HS-5 (cell line): ENCODE measurements around the gene PHAF1.

Experiments used
- DNase-seq: peaks from one replicate; pipeline ENCODE4 v3.0.0-alpha.2; 2012; ENCODE audit warnings: low read depth

PHAF1 gene

DNA sequence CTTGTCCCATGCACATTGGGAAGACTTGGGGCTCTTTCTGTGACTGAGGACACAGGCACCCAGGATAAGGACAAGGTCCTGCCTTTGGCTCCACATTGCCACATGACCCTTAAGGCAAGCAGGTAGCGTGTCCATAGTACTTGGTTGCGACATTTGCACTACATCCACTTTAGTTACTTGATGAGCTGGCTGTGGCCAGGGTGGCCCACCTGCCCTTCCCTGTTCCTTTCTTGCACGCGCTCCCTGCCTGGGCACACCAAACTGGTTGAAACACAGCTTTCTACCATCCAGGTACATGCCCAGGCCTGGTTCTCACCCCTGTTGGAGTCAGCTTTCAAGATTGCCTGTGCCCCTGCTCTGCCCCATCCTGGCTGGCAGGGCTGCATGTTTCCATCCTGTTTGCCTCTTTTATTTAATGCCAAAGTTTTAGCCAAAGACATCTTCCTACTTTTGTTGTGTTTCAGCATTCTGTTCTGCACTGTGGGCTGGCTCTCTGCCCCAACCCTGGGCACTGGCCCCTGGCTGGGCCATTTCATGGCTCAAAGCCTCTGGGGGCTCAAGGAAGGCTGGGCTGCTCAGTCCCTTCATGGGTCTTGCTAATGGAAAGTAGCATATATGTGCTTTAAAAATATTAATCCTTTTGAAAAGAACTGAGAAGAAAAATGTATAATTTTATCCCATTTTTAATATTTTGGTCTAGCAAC is 37.8 kb downstream of the PHAF1 start:
- DNase-seq: no peak

DNA sequence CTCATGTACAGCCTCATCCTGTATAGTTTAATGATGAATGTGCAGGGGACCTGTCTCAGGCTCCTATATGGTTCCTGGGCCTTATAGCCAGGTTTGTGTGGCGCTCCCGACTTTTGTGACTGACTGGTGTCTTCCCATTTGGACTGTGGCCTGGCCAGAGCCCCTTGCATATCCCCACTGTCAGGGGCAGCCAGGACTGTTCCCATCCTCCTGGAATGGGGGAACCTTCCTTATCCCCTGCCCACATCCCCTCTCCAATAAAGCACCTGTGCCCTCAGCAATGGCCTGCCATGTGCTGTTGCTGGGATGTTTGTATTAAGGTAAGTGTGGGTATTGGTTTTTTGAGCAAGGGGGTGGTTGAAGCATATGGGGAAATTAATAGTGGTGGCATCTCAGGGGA is 38.5 kb downstream of the PHAF1 start:
- DNase-seq: no peak

DNA sequence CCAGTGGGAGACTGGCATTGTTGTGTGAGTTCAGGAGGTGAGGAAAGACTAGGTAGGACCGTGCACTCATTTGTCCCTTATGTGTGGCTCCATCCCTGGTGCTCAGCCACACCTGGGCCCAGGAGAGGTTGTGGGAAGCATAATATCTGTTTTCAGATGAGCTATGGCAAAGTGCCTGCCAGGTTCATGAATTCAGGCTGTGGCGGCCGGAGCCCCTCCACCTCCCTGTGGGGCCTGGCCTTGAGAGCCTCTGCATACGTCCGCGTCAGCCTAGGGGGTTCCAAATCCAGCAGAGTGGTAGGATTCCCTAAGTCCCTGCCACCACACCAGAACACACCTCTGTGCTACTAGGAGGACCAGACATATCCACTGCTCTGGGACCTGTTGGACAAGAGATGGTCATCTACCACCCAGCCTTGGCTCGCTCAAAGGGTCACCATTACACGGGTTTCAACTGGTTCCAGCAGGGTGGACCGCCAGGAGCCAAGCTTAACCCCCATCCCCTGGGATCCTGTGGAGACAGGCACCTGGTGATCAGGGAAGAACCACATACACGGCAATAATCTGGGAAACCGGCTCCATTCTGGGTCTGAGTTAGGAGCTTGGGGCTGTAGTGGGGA is 39.0 kb downstream of the PHAF1 start:
- no peak for DNase-seq

DNA sequence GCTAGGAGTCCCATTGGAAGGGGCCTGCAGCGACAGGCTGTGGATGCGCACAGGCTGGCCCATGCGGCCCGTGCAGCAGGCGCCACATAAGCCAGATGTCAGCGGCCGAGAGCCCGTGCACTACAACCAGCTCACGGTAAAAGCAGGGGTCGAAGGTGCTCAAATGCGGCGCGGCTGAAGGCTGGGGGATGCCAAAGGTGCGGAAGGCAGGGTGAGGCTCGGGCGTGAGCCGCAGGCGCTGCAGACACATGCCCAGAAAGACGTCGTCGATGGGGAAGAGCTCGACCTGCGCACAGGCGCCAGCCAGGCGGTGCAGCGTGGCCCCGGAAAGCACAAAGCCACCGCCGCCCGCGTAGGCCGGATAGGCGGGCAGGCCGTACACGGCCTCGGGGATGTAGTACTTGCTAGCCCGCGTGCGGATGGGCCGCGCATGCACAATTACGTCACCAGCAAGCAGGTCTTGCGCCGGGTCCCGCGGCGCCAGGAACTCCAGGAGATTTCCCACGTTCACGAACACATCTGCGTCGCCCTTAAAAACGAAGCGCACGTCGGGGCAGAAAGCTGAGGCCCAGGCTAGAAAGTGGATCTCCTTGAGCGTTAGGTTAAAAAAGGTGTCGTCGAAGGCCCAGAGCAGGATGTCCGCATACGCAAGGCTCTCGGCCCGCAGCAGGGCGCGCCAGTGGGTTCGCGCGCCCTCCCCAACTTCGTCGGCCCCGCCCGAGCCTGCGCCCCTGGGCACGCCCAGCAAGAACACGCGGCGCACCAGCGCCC is 39.7 kb downstream of the PHAF1 start:
- DNase-seq: no peak

DNA sequence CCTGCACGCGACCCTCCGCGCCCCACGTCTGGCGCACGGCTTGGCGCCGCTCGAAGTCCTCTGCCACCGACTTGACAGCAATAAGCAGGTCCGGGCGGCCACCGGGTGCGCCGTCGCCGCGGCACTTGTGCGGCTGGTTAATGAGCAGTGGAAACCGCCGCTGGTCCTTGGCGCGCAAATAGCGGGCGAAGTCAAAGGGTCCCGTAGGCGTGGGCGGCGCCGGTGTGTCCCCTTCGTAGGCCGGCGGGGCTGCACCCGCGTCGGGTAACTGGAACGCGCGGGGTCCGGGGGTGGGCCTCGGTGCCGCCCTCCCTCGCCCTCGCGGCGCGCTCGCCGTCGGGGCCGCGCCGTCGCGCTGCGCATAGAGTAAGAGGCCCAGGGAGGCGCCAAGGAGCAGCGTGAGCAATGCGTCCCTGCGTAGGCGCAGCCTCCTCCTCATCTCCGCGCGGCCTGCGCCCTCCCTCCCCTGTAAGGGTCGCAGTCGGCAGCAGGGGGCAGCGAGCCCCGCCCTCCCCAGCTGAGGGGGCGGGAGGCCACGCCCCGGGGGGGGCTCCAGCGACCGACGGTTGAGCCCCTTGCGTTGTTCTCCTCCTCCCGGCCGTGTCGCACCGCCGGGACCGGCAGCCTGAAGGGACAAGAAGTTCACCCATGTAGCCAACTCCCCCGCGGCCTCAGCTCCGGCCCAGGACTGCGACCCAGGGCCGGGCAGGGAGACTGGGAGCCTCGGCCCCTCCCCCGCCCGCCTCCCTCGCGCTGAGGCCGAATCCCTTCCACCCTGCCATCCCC is 40.5 kb downstream of the PHAF1 start:
- DNase-seq: no peak

DNA sequence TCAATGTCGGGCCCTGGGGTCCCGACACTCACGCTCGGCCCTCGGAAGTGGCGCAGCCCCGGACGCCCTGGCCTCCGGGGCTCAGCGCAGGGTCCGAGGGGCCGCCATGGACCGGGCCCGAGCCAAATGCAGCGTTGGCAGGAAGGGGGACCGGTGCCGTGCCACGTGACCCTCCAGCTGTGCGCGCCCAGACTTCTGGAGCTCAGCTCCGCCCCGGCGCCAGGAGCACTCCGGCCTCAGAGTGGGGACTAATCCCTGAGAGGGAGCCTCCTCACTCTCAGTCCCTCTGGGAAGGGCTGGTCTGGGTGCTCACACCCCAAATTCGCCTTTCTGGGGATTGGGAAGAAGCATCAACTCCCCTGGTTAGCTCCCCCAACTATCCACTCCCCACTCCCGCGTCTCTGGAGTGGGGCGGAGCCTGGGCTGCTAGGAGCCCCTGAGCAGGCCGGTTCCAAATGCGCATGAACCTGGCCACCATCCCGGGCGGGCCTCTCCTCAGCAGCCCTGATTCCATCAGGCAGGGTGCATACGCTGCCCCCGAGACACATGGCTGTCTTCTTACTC is 41.2 kb downstream of the PHAF1 start, which contains the start of gene B3GNT9:
Gene B3GNT9 (minus strand): TSS at position 166 of the 564 bp plus-strand sequence. CDS start 513 bp downstream, outside the sequence.
- peak; percentile 58 for DNase-seq

DNA sequence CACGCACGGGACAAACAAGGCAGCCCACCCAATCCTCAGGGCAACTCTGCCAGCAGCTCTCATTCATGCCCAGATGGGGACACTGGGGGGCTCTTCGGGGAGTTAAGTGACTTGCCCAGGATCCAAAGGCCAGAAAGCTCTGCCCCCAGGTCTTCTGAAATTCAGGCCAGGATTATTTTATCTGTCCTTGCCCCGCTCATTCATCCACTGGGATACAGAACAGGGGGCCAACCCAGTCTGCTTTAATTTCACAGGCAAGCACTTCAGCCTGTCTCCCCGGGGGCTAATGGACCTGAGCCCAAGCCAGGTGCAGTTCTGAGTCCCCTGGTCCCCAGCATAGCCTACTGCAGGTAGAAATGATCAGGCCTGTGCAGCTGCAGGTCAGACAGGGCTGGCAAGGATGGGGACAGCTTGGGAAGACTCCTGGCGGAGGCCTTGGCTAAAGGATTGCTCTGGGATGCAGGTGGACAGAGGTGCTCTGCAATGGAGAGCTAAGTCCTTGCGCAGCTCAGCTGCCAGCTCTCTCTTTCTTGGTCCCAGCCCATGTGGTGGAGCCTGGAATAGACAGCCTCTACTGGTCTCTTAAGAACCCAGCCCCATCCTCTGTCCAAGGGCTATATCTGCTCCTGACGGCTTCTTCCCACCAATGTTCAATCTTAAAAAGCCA is 41.8 kb downstream of the PHAF1 start:
- no peak for DNase-seq

DNA sequence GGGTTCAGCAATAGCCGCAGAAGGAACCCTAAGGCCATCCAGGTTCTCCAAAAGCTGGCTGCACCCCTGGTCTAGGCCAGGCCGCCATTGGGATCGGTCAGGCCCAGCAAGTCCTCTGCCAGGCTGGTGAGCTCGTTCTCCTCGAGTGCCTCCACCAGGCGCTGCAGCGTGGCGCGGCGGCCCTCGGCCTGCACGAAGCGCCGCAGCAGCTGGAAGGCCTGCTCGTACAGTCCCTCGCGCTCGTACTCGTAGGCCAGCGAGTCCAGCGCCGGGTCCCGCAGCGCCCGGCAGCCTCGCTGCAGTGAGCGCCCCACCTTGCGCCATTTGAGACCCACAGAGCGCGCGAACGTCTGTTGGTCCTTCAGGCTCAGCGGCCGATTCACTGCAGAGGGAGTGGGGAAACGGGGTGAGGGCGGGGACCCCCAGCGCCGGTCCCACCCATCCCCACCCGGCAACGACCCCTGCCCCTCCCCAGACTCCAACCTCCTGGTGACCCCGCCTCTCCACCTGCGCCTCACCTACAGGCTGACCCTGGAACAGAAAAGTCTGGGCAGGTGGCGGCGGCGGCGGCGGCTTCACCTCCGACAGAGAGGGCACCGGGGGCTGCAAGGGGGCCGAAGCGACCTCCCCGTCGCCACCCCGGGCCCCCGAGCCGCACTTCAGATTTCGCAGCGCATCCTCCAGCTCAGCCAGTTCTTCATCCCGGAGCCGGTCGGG is 45.0 kb downstream of the PHAF1 start:
- no peak for DNase-seq

DNA sequence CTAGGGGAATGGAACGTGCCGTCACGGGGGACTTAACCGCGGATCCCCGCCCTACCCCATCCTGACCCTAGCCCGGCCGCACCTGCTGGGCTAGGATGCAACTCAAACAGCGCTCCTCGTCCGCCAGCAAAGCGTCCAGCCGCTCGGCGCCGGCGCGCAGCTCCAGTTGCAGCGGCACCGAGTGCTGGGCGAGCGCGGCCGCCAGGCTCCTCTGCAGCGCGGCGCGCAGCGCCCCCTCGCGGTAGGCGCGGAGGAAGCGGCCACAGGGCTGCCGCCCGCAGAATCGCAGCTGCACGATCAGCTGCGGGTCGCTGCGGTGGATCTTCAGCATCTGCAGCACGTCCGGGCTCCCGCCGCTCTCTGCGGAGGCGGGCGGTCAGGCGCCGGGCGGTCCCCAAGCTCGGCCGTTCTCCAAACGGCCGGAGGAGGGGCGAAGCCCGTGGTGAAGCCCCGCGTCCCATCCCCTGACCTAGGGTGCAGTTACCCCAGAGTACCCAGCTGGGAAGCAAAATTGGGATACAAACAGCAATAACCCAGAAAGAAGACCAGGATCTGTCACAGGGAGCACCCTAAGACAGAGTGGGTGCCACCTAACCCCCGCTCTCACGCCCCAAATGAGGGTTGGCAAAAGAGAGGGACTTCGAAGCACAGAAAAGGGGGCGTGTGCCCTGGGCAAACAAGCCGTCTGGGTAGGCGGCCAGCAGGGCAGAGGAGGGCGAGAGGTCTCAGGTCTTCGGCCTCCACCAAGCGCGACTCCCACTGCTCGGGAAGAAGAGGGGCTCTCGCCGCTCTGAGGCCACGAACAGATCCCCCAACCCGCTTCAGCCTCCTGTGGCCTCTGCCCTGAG is 45.8 kb downstream of the PHAF1 start:
- DNase-seq: no peak

DNA sequence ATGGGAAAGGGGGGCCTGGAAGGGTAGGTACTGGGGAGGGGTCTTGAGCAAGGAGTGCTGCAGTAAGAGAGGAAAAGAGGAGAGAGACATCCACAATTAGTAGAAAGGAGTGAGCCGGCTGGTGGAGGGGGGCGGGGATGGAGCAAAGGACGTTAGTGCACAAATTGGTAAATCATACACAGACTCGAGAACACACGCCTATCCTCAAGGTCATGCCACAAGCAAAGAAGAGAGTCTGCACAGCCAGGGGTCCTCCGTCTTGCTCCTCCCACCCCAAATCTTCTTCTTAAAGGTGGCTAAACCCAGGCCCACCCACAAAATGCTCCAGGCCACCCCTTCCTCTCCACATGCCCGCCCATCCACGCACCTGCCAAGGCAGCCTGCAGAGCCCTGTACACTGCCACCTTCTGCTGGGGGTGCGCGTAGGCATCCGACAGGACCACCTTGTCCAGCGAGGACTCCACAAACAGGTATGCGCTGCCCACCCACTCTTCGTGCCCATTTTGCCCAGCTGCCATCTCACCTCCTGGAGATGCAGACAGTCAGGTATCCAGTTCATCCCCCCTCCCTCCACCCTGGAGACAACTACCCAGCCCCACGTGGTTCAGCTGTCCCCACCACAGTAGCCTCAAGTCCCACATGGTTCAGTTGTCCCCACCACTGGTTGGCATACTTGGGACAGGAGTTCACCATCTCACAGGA is 46.6 kb downstream of the PHAF1 start:
- no peak for DNase-seq

DNA sequence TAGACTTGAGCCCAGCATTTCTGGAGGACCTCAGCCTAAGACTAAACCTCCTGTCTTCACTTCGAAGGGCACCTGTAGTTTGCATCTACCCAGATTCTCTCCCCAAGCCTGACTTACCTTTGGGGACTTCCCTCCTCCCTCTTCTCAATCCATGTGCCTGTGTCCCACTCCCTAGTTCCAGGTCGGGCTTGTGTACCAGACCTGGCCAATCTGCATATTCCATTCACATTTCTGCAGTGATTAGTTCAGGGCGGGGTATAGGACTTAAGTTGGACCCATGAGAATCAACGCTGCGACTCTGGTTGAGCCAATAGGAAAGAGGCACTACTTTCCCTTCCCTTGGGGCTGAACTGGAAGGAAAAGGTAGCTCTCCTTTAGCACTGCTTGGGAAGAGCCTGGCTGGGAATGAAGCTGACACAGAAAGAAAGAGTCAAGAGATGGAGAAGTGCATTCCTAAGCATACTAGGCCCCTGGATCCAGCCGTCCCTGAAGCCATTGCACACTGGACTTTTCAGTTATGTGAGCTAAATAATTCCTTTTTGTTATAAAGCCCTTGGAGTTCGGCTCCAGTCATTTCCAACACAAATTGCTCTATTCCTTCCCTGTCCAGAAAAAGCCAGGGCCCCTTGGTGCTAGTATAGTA is 47.5 kb downstream of the PHAF1 start:
- no peak for DNase-seq

DNA sequence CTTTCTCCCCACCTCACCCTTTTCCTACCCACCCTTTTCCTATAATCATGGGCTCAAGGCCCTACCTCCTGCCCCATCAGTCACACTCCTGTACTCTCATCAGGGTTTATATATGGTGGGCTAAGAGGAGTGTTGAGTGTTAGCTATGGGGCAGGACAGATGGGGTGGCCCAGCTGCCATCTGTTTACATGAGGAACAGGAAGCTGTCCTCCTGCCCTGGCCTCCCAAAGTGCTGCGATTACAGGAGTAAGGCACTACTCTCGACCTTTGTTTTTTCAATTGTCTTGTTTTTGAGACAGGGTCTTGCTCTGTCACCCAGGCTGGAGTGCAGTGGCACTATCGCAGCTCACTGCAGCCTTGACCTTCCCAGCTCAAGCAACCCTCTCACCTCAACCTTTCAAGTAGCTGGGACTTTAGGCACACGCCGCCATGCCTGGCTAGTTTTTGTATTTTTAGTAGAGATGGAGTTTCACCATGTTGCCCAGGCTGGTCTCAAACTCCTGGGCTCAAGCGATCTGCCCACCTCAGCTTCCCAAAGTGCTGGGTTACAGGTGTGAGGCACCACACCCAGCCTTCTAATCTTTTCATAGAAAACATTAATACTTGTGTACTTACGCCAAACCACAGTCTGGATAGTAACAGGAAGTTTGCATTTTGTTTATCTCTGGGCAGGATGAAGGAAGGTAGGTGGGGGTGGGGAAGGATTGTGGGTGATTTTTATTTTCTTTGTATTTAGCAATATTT is 48.3 kb downstream of the PHAF1 start:
- no peak for DNase-seq

DNA sequence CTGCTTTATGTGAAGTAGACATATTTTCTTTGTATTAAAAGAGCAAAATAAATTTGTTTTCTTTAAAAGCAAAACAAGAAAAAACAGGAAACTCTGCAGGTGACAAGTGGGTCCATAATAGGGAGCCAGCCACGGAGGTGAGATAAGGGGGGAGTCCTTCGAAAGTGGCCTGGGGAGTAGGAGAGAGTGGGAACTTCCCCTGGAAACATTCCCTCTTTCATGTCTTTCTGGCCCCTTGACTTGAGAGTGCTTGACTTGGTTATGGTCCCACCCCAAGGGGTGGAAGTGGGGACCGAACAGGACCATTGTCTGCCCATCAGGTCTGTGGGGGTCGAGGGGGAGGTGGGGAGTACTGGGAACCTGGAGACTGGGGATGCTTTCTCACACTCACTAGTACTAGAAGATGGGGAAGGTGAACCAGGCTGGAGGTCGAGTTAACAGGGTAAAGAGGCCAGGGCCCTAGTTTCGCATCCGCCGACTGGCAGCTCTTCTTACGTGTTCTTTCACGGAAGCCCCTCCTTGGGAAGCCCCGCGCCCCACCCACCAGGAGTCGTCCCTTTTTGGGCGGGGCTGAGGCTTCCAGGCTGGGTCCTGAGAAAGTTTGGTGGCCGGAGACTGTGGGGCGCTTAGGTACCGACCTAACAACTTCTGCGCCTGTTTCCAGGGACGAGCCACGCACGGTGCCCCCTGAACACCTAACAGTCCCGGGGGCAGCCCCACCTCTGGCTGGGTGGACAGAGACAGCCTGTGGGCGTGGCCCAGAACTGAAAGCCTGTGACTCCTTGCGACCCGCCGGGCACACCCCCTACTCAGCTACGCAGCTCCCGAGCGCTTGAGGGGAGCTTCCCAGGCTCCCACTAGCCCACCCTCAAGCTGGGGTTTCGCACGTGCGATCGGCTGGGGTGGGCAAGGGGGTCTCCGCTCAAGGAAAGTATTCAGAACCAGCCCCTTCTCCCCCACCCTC is 49.2 kb downstream of the PHAF1 start:
- no peak for DNase-seq

DNA sequence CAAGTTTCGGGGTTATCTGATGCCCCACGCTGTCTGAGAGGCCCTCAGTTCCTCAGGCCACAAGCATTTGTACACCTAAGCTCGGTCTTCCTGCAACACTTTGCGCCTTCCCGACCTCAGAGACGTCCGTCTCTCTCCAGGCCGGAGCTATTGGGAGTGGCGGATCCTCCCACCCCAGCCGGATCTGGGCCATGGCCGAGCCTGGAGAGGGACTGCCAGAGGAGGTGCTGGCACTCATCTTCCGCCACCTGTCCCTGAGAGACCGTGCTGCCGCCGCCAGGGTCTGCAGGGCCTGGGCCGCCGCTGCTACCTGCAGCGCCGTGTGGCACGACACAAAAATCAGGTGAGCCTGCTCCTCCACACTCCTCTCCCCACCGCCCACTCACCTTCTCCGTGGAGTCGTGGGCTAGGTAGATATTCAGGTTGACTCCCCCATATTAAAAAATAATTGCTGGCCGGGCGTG is 51.9 kb downstream of the PHAF1 start:
- no peak for DNase-seq

DNA sequence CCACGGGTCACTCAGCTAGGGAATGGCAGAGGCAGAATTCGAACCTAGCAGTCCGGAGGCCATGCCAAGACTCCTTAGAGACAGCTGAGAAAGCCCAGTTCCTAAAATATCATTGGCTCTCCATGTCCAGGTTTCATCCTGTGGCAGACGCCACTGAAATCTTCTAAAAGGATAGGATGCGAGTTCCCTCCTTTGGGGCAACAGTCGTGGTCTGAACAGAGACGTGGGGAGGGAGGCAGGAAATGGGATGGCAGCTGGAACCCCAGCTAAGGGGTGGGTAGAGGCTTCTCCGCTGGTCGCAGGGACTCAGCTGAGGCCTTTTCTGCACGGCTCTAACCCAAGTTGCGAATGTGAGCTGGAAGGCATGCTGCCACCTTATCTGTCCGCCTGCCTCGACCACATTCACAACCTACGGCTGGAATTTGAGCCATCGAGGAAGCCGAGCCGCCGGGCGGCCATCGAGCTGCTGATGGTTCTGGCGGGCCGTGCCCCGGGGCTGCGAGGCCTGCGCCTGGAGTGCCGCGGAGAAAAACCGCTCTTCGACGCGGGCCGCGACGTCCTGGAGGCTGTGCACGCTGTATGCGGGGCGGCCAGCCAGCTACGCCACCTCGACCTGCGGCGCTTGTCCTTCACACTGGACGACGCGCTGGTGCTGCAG is 52.9 kb downstream of the PHAF1 start:
- DNase-seq: no peak
